H9 (cell line): ENCODE measurements around the gene TBXAS1. TPM values are rescaled to one million over a fixed set of nuclear protein-coding genes. Genes with fewer than 3 reads are reported as not detected.

ENCODE experiments used
- DNase-seq: peaks from one replicate; pipeline ENCODE4 v3.0.0-alpha.2; 2017
- H2AFZ ChIP-seq: one replicate; pipeline ENCODE4 v1.6.1; 2013; ENCODE audit warnings: mild to moderate bottlenecking, low read length, control low read depth, moderate library complexity
- H2AK5ac ChIP-seq: 2 replicates; pipeline ENCODE4 v1.6.1; 2013; ENCODE audit warnings: low read length, control low read depth, mixed read lengths; ENCODE audit not compliant: insufficient read length
- H2BK120ac ChIP-seq: one replicate; pipeline ENCODE4 v1.6.1; 2013; ENCODE audit warnings: low read depth, mild to moderate bottlenecking, low read length, control low read depth, inconsistent platforms; ENCODE audit not compliant: poor library complexity, severe bottlenecking
- H2BK12ac ChIP-seq: 2 replicates; pipeline ENCODE4 v1.6.1; 2013; ENCODE audit warnings: low read length, control low read depth, mixed read lengths, low read depth; ENCODE audit not compliant: insufficient read length
- H2BK15ac ChIP-seq: 2 replicates; pipeline ENCODE4 v1.6.1; 2013; ENCODE audit warnings: low read depth, low read length, control low read depth
- H2BK20ac ChIP-seq: one replicate; pipeline ENCODE4 v1.6.1; 2013; ENCODE audit warnings: low read depth, mild to moderate bottlenecking, low read length, control low read depth, inconsistent platforms; ENCODE audit not compliant: poor library complexity, severe bottlenecking
- H2BK5ac ChIP-seq: 2 replicates; pipeline ENCODE4 v1.6.1; 2013; ENCODE audit warnings: low read length, control low read depth, mixed read lengths; ENCODE audit not compliant: insufficient read length
- H3K14ac ChIP-seq: 2 replicates; pipeline ENCODE4 v1.6.1; 2013; ENCODE audit warnings: low read length, control low read depth; ENCODE audit not compliant: insufficient read depth
- H3K18ac ChIP-seq: 2 replicates; pipeline ENCODE4 v1.6.1; 2013; ENCODE audit warnings: low read depth, mild to moderate bottlenecking, mixed read lengths, low read length, control low read depth; ENCODE audit not compliant: insufficient read length
- H3K23ac ChIP-seq: 2 replicates; pipeline ENCODE4 v1.6.1; 2013; ENCODE audit warnings: low read length, control low read depth, mixed read lengths, low read depth; ENCODE audit not compliant: insufficient read length
- H3K23me2 ChIP-seq: 2 replicates; pipeline ENCODE4 v1.6.1; 2013; ENCODE audit warnings: low read depth, mild to moderate bottlenecking, mixed read lengths, low read length, control low read depth; ENCODE audit not compliant: insufficient read length, poor library complexity, severe bottlenecking
- H3K27ac ChIP-seq: 2 replicates; pipeline ENCODE4 v1.5.1; 2013; ENCODE audit warnings: low read length, control low read depth, mixed read lengths, low read depth; ENCODE audit not compliant: insufficient read length
- H3K27me3 ChIP-seq: 2 replicates; pipeline ENCODE4 v1.6.1; 2013; ENCODE audit warnings: low read length, control low read depth, inconsistent platforms; ENCODE audit not compliant: insufficient read depth
- H3K4ac ChIP-seq: 2 replicates; pipeline ENCODE4 v1.6.1; 2013; ENCODE audit warnings: low read depth, mild to moderate bottlenecking, control low read depth, inconsistent platforms, low read length, moderate library complexity
- H3K4me1 ChIP-seq: 2 replicates; pipeline ENCODE4 v1.6.1; 2013; ENCODE audit warnings: low read length, control low read depth, inconsistent platforms; ENCODE audit not compliant: insufficient read depth
- H3K4me2 ChIP-seq: 2 replicates; pipeline ENCODE4 v1.6.1; 2013; ENCODE audit warnings: low read length, control low read depth, mixed read lengths; ENCODE audit not compliant: insufficient read length, insufficient read depth
- H3K56ac ChIP-seq: 2 replicates; pipeline ENCODE4 v1.6.1; 2013; ENCODE audit warnings: low read depth, mild to moderate bottlenecking, mixed read lengths, low read length, control low read depth; ENCODE audit not compliant: insufficient read length
- H3K79me1 ChIP-seq: 2 replicates; pipeline ENCODE4 v1.6.1; 2013; ENCODE audit warnings: low read depth, mild to moderate bottlenecking, moderate library complexity, low read length, control low read depth, inconsistent platforms; ENCODE audit not compliant: insufficient read depth, poor library complexity, severe bottlenecking
- H3K79me2 ChIP-seq: 2 replicates; pipeline ENCODE4 v1.6.1; 2013; ENCODE audit warnings: low read length, control low read depth, inconsistent platforms; ENCODE audit not compliant: insufficient read depth
- H3K9ac ChIP-seq: 2 replicates; pipeline ENCODE4 v1.6.1; 2013; ENCODE audit warnings: low read length, control low read depth, mixed read lengths; ENCODE audit not compliant: insufficient read length; ENCODE audit errors: extremely low read depth
- H3K9me3 ChIP-seq: one replicate; pipeline ENCODE4 v1.6.1; 2013; ENCODE audit warnings: low read depth, low read length, inconsistent platforms; ENCODE audit not compliant: control insufficient read depth
- H3T11ph ChIP-seq: one replicate; pipeline ENCODE4 v1.6.1; 2013; ENCODE audit warnings: mild to moderate bottlenecking, low read length, control low read depth, inconsistent platforms
- H4K20me1 ChIP-seq: one replicate; pipeline ENCODE4 v1.6.1; 2013; ENCODE audit not compliant: control insufficient read depth, insufficient read length, insufficient read depth
- H4K5ac ChIP-seq: 2 replicates; pipeline ENCODE4 v1.6.1; 2013; ENCODE audit warnings: low read depth, mild to moderate bottlenecking, mixed read lengths, low read length, control low read depth; ENCODE audit not compliant: insufficient read length
- H4K8ac ChIP-seq: replicated peaks from 2 replicates; pipeline ENCODE4 v1.6.1; 2013; ENCODE audit warnings: low read length, control low read depth, mixed read lengths, low read depth; ENCODE audit not compliant: insufficient read length
- H4K91ac ChIP-seq: 2 replicates; pipeline ENCODE4 v1.6.1; 2013; ENCODE audit warnings: low read depth, mild to moderate bottlenecking, moderate library complexity, mixed read lengths, low read length, control low read depth; ENCODE audit not compliant: insufficient read length
- H3K27ac Mint-ChIP-seq, 3 experiments: 2 replicates in 2 of 3; 3 replicates in 1 of 3; pipeline ENCODE4 v1.8.0; 2020 to 2021; ENCODE audit warnings: mixed read lengths in 3 of 3, mild to moderate bottlenecking in 1 of 3, moderate library complexity in 1 of 3
- H3K27me3 Mint-ChIP-seq: 2 replicates; pipeline ENCODE4 v1.8.0; 2021; ENCODE audit warnings: low read depth, mild to moderate bottlenecking, moderate library complexity, mixed read lengths
- H3K36me3 Mint-ChIP-seq, 3 experiments: 2 replicates in 2 of 3; 3 replicates in 1 of 3; pipeline ENCODE4 v1.8.0; 2020 to 2021; ENCODE audit warnings: low read depth in 3 of 3, mixed read lengths in 3 of 3; ENCODE audit not compliant: insufficient read depth in 1 of 3
- H3K4me1 Mint-ChIP-seq, 2 experiments: 2 replicates each; pipeline ENCODE4 v1.8.0; 2020; ENCODE audit warnings: mixed read lengths in 2 of 2
- H3K4me3 Mint-ChIP-seq, 2 experiments: 2 replicates in 1 of 2; 3 replicates in 1 of 2; pipeline ENCODE4 v1.8.0; 2020 to 2021; ENCODE audit warnings: mild to moderate bottlenecking in 2 of 2, mixed read lengths in 2 of 2, moderate library complexity in 1 of 2
- H3K9me3 Mint-ChIP-seq, 2 experiments: 2 replicates in 1 of 2; 3 replicates in 1 of 2; pipeline ENCODE4 v1.8.0; 2020; ENCODE audit warnings: mild to moderate bottlenecking in 2 of 2, mixed read lengths in 2 of 2, moderate library complexity in 1 of 2
- CTCF ChIP-seq: fragments of 200-600 bp; sonication (generic); conservative IDR thresholded peaks from 3 replicates; pipeline ENCODE4 v1.8.0; 2021; ENCODE audit warnings: antibody characterized with exemption, mild to moderate bottlenecking
- WGBS: extraction: QIAGEN DNeasy Blood & Tissue Kit; methylation state at CpG from one replicate; pipeline ENCODE4 v1.1.7; 2013; ENCODE audit warnings: missing lambda C conversion rate, low lambda C conversion rate, mixed read lengths; ENCODE audit not compliant: insufficient read length; ENCODE audit errors: extremely low coverage; 5-methylcytosine and 5-hydroxymethylcytosine counted together
- total RNA-seq: library from RNA; stranded (reverse); gene quantifications from 2 replicates; pipeline ENCODE4 v1.2.1, GENCODE V29; 2021

TBXAS1 gene
- total RNA-seq, 1 experiment from 2014 or later, result 0.39 TPM

GRCh38 chr7:139845443-139845805, 16.4 kb downstream of the TBXAS1 start:
- Histone ChIP-seq H3K79me2 (no peaks in the 10 kb centered on the region), H3K79me1 (no peaks in the 10 kb centered on the region), H4K5ac (no peak overlapping the region), H3K4me1 (no peaks in the 10 kb centered on the region), H3K9me3 (no peaks in the 10 kb centered on the region), H3K27ac (no peak overlapping the region), H2BK5ac (no peak overlapping the region), H4K8ac (no peak overlapping the region), H3K4ac (no peak overlapping the region), H3K23ac (no peak overlapping the region), H3K9ac (no peak overlapping the region), H3K14ac (no peak overlapping the region), H2BK120ac (no peak overlapping the region), H3K23me2 (no peaks in the 10 kb centered on the region), H3K56ac (no peak overlapping the region), H3K27me3 (no peaks in the 10 kb centered on the region), H3K4me2 (no peak overlapping the region), H4K91ac (no peak overlapping the region), H2BK20ac (no peak overlapping the region), H2BK12ac (no peak overlapping the region), H3K18ac (no peak overlapping the region), H2BK15ac (no peak overlapping the region), H4K20me1 (no peaks in the 10 kb centered on the region), H2AK5ac (no peak overlapping the region), H3T11ph (no peak overlapping the region), H2AFZ (no peak overlapping the region)
- no CpG with 5 or more reads among the region's 4 CpGs for WGBS
- H3K4me3 Mint-ChIP-seq, result no peak overlapping the region
- no peak overlapping the region; a peak in 1 of 7 replicates for H3K27ac Mint-ChIP-seq
- H3K27me3 Mint-ChIP-seq, result peaks cover 2% of the 10 kb centered on the region; the same call in 1 of the 2 replicates
- no peak for DNase-seq
- H3K9me3 Mint-ChIP-seq, result no peaks in the 10 kb centered on the region; a peak in 1 of 5 replicates
- no peaks in the 10 kb centered on the region for H3K4me1 Mint-ChIP-seq
- no peak for TF ChIP-seq CTCF
- no peaks in the 10 kb centered on the region for H3K36me3 Mint-ChIP-seq
